Mammary epithelial cell (primary cell): ENCODE data around the gene ITGB2.

Source experiments
- EZH2 ChIP-seq: IDR thresholded peaks from 2 replicates; pipeline ENCODE4 v1.6.1; 2012; ENCODE audit warnings: low read length, inconsistent platforms, borderline replicate concordance
- TF ChIP-seq, protein P1 (sequence below), 2 donors: IDR thresholded peaks in 1 of 2; conservative IDR thresholded peaks in 1 of 2; 2 replicates each; pipeline ENCODE4 v1.5.1; 2011 to 2012; ENCODE audit warnings: inconsistent platforms in 2 of 2, low read length in 2 of 2, mild to moderate bottlenecking in 2 of 2, control low read depth in 1 of 2, low read depth in 1 of 2; ENCODE audit not compliant: insufficient read depth in 1 of 2; ENCODE audit errors: extremely low read depth in 1 of 2

GRCh38 chr21:44969066-44969670 is 48.5 kb upstream of the ITGB2 start:
- TF ChIP-seq EZH2 = no peak
- TF ChIP-seq, protein P1, sequence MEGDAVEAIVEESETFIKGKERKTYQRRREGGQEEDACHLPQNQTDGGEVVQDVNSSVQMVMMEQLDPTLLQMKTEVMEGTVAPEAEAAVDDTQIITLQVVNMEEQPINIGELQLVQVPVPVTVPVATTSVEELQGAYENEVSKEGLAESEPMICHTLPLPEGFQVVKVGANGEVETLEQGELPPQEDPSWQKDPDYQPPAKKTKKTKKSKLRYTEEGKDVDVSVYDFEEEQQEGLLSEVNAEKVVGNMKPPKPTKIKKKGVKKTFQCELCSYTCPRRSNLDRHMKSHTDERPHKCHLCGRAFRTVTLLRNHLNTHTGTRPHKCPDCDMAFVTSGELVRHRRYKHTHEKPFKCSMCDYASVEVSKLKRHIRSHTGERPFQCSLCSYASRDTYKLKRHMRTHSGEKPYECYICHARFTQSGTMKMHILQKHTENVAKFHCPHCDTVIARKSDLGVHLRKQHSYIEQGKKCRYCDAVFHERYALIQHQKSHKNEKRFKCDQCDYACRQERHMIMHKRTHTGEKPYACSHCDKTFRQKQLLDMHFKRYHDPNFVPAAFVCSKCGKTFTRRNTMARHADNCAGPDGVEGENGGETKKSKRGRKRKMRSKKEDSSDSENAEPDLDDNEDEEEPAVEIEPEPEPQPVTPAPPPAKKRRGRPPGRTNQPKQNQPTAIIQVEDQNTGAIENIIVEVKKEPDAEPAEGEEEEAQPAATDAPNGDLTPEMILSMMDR (conservative IDR thresholded peaks at IDR 0.05 in 1 of 2, IDR thresholded peaks at IDR 0.05 in 1 of 2; ENCODE audit: extremely low read depth in 1 of 2, insufficient read depth in 1 of 2, low read depth in 1 of 2, low read length in 2 of 2) = no peak
